Measurements from ENCODE around the gene POFUT2. TPM values are rescaled to one million over a fixed set of nuclear protein-coding genes. Genes with fewer than 3 reads are reported as not detected.

Gene POFUT2
- total RNA-seq, 1 experiment from 2014 or later, result 28.2 TPM

- H2AFZ ChIP-seq (ENCODE audit: low read length), result no peak overlapping the region
- POLR2A ChIA-PET (ENCODE audit: unreplicated experiment), result no interaction called here
- no peaks in the 10 kb centered on the region for H3K36me3 ChIP-seq (ENCODE audit: low read depth, low read length)
- H3K4me3 ChIP-seq (ENCODE audit: low read length), result no peak overlapping the region
- no peak overlapping the region for H3K4me2 ChIP-seq (ENCODE audit: low read length)
- ATAC-seq (no peak), DNase-seq (no peak)
- H3K79me2 ChIP-seq (ENCODE audit: low read length), result no peaks in the 10 kb centered on the region
- no peaks in the 10 kb centered on the region for H3F3A ChIP-seq (ENCODE audit: low read length, unreplicated experiment)
- H3K27me3 ChIP-seq (ENCODE audit: low read length), result no peaks in the 10 kb centered on the region
- no peak overlapping the region for H3K27ac ChIP-seq (ENCODE audit: low read length)
- no peaks in the 10 kb centered on the region for H3K4me1 ChIP-seq (ENCODE audit: insufficient read depth, low read length)
- H3K9ac ChIP-seq (ENCODE audit: low read length), result no peak overlapping the region
- H4K20me1 ChIP-seq (ENCODE audit: low read length), result no peaks in the 10 kb centered on the region
- no TSS peak for BruUV-seq (replicated peaks)
- CTCF ChIA-PET, result no interaction called here
- no peaks in the 10 kb centered on the region for H3K9me2 ChIP-seq (replicated peaks; ENCODE audit: low read length)
- TF ChIP-seq CTCF (conservative IDR thresholded peaks at IDR 0.05; ENCODE audit: low read depth, low read length), result no peak
- TF ChIP-seq EZH2phosphoT487 (IDR thresholded peaks at IDR 0.05; ENCODE audit: borderline replicate concordance, low read length), result no peak
- TF ChIP-seq EZH2 (IDR thresholded peaks at IDR 0.05; ENCODE audit: low read length, unreplicated experiment), result no peak
- intact Hi-C loops (cut with micrococcal nuclease), result no loop called here
- H3K9me3 ChIP-seq (ENCODE audit: low read length), result no peaks in the 10 kb centered on the region
These were observed 52.2 kb downstream of the POFUT2 start for GRCh38 chr21:45235488-45235887.

- H3K27ac ChIP-seq (ENCODE audit: low read length), result no peak overlapping the region
- CTCF ChIA-PET, result no interaction called here
These were observed 52.7 kb downstream of the POFUT2 start for GRCh38 chr21:45234965-45235364.

More at GRCh38 chr21:45234965-45235364, 52.7 kb downstream of the POFUT2 start:
- BruUV-seq (replicated peaks), result no TSS peak
- no peak for ATAC-seq
- Histone ChIP-seq H3K79me2 (ENCODE audit: low read length) (no peaks in the 10 kb centered on the region), H3K9me3 (ENCODE audit: low read length) (no peaks in the 10 kb centered on the region), H3F3A (ENCODE audit: low read length, unreplicated experiment) (no peaks in the 10 kb centered on the region), H3K36me3 (ENCODE audit: low read depth, low read length) (no peaks in the 10 kb centered on the region), H4K20me1 (ENCODE audit: low read length) (no peaks in the 10 kb centered on the region), H3K4me3 (ENCODE audit: low read length) (no peak overlapping the region), H3K4me2 (ENCODE audit: low read length) (no peak overlapping the region), H3K27me3 (ENCODE audit: low read length) (no peaks in the 10 kb centered on the region), H3K4me1 (ENCODE audit: insufficient read depth, low read length) (no peaks in the 10 kb centered on the region), H3K9ac (ENCODE audit: low read length) (no peak overlapping the region), H2AFZ (ENCODE audit: low read length) (no peak overlapping the region), H3K9me2 (replicated peaks; ENCODE audit: low read length) (no peaks in the 10 kb centered on the region)
- intact Hi-C loops (cut with micrococcal nuclease), result no loop called here
- POLR2A ChIA-PET (ENCODE audit: unreplicated experiment), result no interaction called here
- DNase-seq, result no peak
- TF ChIP-seq EZH2 (IDR thresholded peaks at IDR 0.05; ENCODE audit: low read length, unreplicated experiment) (no peak), EZH2phosphoT487 (IDR thresholded peaks at IDR 0.05; ENCODE audit: borderline replicate concordance, low read length) (no peak), CTCF (conservative IDR thresholded peaks at IDR 0.05; ENCODE audit: low read depth, low read length) (no peak)

Measured in PC-3 (cell line).